ENCODE results near the gene TBC1D4.

TBC1D4 gene

DNA sequence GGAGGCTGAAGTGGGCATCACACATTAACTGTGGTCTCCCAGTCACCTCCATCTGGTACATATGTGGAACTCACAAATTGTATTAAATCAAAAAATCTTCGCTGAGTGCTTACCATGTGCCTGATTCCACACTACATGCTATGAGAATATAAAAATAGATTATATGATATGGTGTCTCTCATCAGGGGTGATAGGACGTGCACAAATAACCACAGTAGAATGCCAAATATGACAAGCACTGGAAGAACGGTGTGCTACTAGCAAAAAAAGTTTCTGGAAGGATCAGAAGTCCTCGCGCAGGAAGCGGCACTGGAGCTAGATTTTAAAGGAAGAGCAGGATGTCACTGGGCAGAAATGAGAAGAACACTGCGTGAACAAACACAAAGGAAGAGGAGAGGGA is 62.3 kb downstream of the TBC1D4 start:
- in situ Hi-C loops (cut with MboI; ENCODE audit: low sequenced_read_pairs): no loop called here

DNA sequence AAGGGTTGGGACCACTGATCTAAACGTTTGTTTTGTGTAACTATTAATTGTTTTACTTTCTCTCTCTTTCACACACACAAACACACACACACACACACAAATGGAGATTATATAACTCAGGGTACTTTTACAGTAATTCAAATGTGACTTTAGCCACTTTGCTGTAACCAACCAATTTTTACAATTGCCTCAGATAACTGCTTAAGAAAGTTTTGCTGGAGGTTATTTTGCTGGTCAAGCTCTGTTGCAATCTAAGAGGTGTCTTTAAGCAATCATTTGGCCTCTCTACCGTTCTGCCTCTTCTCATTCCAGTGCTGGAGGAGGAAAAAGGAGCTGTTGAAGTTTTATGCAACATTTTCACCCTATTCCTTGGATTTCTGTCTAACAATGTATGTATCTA is 63.0 kb downstream of the TBC1D4 start:
- in situ Hi-C loops (cut with MboI; ENCODE audit: low sequenced_read_pairs): no loop called here

DNA sequence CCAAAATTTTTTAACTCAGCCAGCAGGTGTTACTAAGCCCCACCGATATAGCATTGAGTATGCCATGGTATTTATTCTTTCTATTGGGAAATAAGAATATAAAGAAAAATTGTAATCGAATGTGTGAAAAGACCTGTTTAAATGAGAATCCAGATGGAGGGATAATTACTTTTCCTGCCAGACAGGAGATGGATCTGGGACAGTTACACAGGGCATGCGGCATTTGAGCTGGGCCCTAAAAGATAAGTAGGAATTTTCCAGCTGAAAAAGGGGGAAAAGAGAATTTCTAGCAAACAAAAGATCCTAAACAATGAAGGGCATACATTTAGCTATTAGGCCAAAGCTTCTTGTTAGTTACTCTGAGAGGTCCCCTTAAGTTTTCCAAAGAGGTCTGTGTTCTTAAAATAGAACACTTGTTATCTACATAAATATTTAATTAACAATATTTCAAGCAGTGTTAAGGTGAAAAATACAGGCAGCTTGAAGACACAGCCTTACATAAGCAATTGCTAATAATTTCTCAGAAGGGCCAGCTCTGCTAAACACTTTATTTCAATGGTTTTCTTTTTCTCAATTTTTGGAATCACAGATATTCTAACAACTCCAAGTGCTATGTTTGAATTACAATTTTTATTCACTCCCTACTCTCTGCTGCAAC is 63.7 kb downstream of the TBC1D4 start:
- in situ Hi-C loops (cut with MboI; ENCODE audit: low sequenced_read_pairs): no loop called here

DNA sequence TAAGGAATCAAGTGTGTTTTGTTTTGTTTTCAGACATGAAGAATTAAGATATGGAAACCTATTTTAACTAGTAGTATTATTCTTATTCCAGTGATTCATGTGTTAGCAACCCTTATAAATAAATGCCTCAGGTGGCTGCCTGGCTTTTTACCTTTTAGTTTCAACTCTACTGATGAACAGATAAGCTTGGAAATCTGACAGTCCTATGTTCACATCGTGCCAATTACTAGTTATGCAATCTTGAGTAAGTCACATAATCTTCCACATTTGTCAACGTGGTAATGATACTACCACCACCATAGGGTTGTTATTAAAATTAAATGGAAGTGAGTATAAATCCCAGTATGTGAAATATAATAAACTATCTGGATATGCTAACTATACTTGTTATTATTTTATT is 64.3 kb downstream of the TBC1D4 start:
- in situ Hi-C loops (cut with MboI; ENCODE audit: low sequenced_read_pairs): no loop called here

DNA sequence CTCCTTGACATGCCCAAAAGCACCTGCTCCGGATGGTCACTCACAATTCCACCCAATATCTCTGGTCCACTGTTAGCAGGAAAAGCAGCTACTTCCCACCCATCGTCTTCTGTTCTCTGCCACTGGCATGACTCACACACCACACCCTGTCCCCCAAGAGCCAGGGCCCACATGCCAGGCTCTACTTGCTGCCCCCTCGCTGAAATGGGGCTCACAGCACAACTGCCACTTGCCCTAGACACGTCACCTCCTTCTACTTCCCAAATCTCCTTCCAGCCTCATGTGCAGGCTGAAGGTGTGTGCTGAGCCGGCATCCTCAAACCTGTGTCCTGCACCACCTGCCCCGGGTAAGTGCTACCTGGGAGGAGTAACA is 65.0 kb downstream of the TBC1D4 start:
- in situ Hi-C loops (cut with MboI; ENCODE audit: low sequenced_read_pairs): no loop called here

DNA sequence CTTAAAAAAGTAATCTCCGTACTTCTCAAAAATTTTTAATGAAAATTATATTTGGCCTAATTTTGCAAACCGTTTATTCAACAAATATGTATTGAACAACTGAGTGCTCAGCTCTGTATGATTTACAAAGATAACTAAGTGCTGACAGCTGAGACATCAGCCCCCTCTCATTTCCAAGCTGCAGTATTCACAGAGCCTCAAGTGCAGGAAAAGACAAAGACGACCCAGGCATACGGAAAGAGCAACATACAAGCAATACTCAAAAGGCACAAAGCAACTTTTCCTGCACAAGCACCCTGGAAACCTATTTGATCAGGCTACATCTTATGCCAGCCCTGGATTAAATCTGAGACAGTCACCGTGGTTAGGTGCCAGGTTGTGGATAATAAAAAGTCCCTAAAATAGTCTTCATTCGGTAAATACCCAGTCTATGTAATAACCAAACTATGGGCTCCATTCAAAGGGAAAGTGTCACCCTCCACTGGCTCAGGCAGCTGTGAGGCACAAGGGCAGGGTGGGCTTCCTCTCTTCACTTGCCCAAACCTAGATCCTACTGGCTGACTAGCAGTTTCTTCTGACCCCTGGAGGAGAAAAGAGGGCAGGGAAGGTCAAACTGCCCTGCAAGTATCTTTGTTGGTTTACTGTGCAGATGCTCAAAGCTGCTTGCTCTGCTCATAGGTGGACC is 65.5 kb downstream of the TBC1D4 start:
- in situ Hi-C loops (cut with MboI; ENCODE audit: low sequenced_read_pairs): no loop called here

DNA sequence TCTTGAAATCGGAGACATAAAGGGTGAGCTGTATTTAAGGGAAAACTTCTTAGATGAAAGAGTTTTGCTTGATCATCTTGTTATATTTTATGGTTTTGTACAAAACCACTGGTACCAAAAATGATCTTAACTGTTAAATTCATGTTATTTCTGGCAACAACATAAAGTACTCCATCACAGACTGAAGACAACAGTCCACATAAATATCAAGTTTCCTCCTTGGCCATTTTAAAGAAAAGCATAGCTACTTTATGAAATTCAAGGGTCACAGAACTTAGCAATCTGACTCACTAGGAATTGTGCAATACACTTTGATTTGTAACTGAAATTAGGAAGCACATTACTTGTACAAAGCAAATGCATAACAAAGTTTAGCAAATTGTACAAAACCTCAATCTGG is 66.3 kb downstream of the TBC1D4 start:
- in situ Hi-C loops (cut with MboI; ENCODE audit: low sequenced_read_pairs): no loop called here

DNA sequence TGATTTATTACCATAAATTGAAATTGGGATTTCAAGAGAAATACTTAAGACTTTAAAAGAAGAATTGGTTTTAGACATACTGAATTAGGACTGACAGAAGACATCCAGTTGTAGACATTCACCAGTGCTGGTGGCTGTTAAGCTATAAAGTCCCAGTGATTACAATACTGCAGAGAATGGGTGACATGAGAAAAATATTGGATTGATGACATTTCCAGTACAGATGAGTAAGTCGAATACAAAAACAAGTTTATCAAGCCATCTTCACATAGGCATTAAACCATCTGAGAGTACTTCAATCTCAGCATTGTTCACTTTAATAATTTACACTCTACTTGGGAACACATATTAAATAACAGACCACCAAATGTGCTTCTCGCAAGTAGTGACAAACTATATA is 66.8 kb downstream of the TBC1D4 start:
- in situ Hi-C loops (cut with MboI; ENCODE audit: low sequenced_read_pairs): no loop called here

DNA sequence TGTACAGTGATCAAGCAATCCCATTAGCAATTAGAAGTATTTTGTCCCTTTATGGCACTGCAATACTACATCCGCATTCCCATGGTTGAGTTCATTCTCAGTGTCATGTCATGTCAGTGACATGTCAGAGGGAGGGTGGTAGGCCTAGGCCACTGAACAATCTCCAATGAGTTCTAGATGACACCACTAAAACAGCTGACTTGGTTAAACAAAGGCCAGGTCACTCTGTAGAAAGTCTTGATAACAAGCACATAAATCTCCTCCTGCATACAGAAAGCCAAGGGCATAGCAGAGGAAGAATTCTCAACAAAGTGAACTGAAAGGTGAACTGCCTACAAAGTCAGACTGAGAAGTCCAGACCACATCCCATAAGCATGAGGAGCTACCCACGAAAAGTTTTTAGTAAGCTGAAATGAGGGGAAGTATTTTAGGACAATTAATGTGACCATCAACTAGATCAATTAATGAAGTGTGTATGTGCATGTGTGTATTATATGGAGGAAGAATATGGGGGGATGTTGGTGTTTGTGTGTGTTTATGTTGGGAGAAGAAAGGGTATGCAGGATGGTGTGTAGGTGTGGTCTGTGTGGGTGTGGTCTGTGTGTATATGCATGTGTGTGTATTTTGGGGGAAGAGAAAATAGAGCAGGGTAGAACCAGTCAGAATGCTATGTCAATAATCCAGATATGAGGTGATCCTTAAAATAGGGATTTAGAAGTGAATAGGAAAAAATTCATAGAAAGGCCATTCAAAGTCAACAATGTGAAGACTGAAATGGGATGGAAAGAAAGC is 67.7 kb downstream of the TBC1D4 start:
- in situ Hi-C loops (cut with MboI; ENCODE audit: low sequenced_read_pairs): no loop called here

DNA sequence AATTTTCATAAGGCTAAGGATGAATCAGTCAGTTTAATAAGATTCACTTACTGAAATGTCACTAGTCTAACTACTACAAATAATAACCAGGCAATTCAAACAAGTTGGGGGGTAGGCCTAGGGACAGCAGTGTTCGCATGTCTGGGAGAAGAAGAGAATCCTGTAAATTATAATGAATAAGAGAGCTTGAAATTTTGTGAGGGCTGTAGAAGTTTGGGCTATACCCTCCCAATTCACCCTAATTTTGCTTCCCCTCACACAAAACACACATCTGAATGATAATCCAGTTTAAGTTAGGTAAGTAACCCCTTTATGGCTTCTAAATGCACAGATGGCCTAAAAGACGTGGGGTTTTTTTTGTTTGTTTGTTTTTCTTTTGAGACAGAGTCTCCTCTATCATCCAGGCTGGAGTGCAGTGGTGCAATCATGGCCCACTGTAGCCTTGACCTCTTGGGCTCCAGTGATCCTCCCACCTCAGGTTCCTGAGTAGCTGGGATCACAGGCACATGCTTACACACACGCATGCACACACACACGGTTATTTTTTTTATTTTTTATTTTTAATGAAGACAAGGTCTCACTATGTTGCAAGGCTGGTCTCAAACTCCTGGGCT is 69.9 kb downstream of the TBC1D4 start:
- in situ Hi-C loops (cut with MboI; ENCODE audit: low sequenced_read_pairs): no loop called here

DNA sequence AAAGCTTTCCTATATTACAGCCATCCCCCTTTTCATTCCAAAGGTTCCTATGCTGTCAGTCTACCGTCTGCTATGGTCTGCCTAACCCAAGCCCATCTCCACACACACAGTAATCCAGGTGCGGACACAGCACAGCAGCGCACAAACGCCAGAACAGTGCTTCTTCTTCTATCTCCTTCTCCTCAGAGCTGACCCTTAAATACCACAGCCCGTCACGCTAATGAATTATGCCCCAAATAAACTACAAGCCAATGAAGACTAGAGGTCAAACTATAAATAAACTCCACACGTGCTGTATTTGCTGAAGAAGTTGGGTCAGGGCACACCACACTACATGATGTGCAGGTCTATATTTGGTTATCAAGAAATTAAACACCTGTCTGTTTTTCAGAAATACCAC is 71.8 kb downstream of the TBC1D4 start:
- in situ Hi-C loops (cut with MboI; ENCODE audit: low sequenced_read_pairs): no loop called here

DNA sequence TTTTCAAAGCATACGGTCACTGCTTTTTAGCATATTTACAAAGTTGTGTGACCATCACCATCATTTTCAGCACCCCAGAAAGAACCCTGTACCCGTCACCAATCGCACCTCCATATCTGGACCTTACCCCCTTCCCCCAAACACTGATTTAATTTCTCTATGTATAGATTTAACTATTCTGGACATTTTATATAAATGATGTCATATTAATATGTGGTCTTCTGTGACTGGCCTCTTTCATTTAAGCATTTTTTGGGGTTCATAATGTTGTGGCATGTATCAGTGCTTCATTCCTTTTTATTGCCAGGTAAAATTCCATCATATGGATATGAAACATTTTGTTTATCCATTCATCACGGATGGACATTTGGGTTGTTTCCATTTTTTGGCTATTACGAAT is 74.0 kb downstream of the TBC1D4 start:
- in situ Hi-C loops (cut with MboI; ENCODE audit: low sequenced_read_pairs): no loop called here

DNA sequence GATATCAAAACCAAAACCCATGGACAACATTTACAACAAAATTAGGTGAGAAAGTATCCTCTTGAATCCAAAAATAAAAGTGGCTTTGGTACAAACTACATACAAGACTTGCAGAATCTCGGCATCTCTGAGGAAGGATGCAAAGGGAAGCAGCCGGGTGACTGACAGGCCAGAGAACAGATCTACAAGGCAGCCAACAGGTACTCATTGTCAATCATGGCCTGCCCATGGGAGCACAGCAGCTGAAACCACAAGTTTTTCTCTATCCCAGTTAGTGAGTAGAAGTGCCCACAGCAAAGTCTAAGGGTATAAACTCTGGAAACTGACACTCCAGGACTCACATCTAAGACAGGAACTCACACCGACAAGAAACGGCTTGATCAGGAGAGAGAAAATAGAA is 74.5 kb downstream of the TBC1D4 start:
- in situ Hi-C loops (cut with MboI; ENCODE audit: low sequenced_read_pairs): no loop called here

DNA sequence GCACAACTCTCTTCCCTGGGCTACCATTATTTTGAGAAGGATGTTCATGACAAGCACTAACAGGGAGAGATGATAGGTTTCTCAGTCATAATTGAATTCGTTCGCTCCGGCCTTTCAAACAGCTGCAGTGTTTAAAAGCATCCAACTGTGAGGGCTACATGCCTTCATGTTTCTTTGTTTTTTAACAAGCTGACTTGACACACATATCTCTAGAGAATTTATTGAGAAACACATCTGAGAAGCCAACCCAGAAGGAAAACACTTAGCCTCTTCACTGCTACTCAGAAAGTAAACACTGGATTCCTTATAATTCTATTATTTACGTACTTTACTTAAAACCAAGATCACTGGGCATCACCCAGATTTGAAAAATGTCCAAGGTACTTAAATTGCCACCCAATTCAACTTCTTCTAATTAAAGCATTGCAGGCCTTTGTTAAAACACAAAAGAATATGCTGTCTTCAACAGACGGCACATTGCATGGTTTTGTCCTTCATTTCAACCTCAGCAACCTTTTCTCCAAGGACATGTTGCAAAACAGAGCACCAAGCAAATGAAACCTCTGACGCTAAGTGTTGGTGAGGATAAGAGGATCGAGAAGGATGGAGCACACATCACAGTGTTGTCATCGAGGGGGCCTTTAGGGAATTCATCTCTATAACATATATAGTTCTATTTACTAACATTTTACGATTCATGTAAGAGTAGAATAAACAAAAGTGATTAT is 75.8 kb downstream of the TBC1D4 start:
- in situ Hi-C loops (cut with MboI; ENCODE audit: low sequenced_read_pairs): no loop called here

DNA sequence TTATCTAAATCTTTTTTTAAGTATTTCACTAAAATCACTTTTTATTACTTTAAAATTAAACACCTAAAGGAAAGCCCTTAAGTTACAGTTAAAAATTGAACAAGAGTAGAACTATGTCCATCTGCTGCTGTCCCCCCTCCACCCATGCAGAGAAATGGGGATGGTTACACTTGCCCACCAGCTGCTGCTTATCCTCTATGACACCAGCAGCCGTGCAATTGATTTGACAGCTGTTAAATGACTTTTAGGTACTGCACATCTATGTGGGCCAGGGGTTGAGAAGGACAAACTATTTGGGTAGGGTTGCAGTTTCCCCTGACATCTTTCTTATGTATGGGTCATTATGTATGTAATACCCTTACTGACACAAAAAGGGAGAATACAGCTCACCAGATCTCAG is 77.2 kb downstream of the TBC1D4 start:
- in situ Hi-C loops (cut with MboI; ENCODE audit: low sequenced_read_pairs): no loop called here

DNA sequence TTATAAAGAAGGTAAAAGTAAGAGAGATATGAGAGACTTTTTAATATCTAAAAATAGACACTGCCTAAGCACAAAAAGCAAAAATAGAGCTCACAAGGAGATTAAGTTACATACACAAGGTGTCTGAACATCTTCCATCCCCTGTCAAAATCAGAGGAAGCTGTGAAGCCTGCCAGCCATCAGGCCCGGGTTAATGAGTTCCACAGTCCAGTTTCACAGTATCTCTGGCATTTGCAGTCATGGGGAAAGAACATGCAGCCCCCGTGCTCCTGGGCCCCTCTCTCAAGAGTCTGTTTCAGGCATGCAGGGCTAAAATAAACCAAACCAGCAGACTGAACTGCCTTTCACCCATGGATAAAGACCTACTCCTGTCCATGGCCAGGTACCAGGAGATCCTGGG is 79.2 kb downstream of the TBC1D4 start:
- in situ Hi-C loops (cut with MboI; ENCODE audit: low sequenced_read_pairs): no loop called here

DNA sequence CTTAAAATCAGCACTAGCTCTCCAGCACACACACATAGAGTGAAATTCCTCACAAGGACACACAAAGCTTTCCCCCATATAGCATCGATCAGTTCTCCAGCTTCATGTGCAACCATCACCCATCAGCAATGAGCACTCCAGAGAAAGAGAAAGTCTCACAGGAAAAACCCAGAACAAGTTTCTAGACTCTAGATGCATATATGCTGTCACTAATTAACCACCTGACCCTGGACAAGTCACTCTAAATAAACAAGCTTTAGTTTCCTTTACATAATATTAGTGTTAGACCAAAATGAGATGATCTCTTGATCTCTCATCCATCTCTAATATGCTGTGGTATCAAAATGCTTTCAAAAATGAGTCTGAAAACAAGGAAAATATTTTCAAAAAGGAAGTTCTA is 81.2 kb downstream of the TBC1D4 start:
- in situ Hi-C loops (cut with MboI; ENCODE audit: low sequenced_read_pairs): no loop called here

DNA sequence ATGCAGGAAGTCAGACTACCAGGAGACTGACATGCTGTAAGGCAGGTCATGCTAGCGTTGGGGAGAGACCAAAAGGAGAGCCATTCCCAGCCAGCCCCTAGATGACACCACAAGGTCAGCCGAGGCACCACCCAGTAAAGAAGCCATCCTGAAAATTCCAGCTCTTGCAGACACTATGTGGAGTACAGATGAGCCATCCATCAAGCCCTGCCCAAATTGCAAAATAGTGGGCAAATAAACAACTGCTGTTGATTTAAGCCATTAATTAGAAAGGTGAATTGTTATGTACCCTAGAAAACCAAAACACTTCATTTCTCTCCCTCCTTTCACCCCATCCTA is 82.1 kb downstream of the TBC1D4 start:
- in situ Hi-C loops (cut with MboI; ENCODE audit: low sequenced_read_pairs): no loop called here

DNA sequence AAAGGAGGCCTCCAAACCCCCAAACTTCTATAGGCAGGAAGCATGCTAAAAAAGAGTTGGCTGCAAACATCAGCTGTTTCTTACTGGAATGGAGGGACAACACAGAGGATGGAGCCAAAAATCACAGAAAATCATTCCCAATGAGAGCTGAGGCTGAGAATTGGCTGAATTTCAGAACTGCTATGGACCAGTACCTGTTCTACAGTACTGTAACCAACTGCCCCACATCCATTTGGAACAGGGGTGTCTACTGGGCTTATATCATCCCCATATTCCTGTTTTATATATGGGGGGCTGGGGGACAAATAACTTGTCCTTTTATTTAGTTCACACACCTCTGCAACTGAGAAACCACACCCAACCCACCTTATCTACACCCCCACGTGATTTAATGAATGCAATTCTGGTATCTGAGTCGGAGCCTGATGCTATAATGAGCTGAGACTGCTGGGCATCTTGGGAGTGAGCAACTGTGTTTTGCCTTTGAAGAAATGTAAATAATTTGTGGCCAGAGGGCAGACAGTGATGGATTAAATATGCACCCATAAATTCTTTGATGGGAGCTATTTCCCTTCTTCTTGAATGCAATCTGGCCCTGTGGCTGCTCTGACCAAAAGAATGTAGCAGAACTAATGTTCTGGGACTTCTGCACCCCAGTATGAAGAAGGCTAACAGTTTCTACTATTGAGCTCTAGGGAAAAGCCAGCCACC is 82.6 kb downstream of the TBC1D4 start:
- in situ Hi-C loops (cut with MboI; ENCODE audit: low sequenced_read_pairs): no loop called here

DNA sequence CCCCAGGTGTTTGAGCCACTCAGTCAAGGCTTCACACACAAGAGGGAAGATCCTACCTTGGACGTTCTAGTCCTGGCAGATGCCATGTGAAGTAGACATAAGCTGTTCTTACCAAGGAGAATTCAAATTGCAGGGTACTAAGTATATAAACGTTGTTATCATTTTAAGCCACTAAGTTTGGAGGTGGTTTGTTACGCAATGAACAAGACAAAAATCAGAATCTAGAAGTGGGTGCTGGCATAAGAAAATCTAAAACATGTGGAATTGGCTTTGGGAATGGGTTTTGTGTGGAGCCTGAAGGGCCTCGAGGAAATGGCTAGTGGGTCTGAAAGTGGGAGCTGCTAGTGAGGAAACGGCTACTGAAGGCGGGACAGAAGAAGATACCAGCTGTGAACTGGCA is 83.9 kb downstream of the TBC1D4 start:
- in situ Hi-C loops (cut with MboI; ENCODE audit: low sequenced_read_pairs): no loop called here

DNA sequence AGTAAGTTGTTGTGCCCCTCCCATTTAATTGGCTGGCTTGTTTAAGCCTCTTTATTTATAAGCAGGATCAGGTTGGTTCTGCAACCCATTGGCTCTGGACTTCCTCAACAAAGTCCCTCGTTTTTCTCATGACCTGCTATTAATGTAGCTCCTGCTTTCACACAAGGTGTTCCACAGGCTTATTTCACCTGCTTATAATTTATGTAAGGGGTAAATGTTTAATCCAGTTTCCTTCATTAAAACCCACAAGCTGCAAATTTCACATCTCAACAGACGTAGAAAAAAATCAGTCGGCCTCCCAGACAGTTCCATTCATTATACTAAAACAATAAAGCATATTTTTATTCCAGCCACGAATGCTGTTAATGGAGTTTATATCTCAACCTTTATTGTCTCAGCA is 86.1 kb downstream of the TBC1D4 start:
- in situ Hi-C loops (cut with MboI; ENCODE audit: low sequenced_read_pairs): no loop called here

All from hTERT RPE-1 (cell line).